OCI-LY1 (cell line): ENCODE results near the gene CACNB1.

ENCODE experiments used
- CTCF ChIP-seq: fragments of 200-600 bp; sonication (generic), shearing (Covaris generic); IDR thresholded peaks from 2 replicates; pipeline ENCODE4 v1.5.1; 2017; ENCODE audit warnings: mild to moderate bottlenecking, antibody characterized with exemption, low read length, moderate library complexity, mixed read lengths
- EZH2 ChIP-seq: fragments of 200-600 bp; sonication (generic), shearing (Covaris generic); IDR thresholded peaks from 2 replicates; pipeline ENCODE4 v1.8.0; 2017; ENCODE audit warnings: borderline replicate concordance, mixed run types, mild to moderate bottlenecking, antibody characterized with exemption, low read length, moderate library complexity, mixed read lengths

GRCh38 chr17:39173080-39173479, 24.4 kb downstream of the CACNB1 start:
- TF ChIP-seq CTCF, result no peak
- TF ChIP-seq EZH2, result no peak
